Gastroesophageal sphincter (tissue), 4 donors: ENCODE measurements around the gene CAPN8. TPM values are rescaled to one million over a fixed set of nuclear protein-coding genes. Genes with fewer than 3 reads are reported as not detected.

Source experiments
- ATAC-seq: fragments of 150-250 bp; one replicate; pipeline ENCODE4 v1.9.1; 2016; ENCODE audit warnings: mild to moderate bottlenecking, moderate library complexity
- H3K27ac ChIP-seq, 4 donors: fragments of 200-600 bp; sonication (generic) in 3 of 4; 1 replicate in 3 of 4; 2 replicates in 1 of 4; pipeline ENCODE4 v1.5.1; 2016 to 2019
- H3K27me3 ChIP-seq: fragments of 200-600 bp; sonication (generic); one replicate; pipeline ENCODE4 v1.5.1; 2019
- H3K36me3 ChIP-seq, 2 donors: fragments of 200-600 bp; sonication (generic); one replicate each; pipeline ENCODE4 v1.5.1; 2019; ENCODE audit warnings: control low read depth in 1 of 2
- H3K4me1 ChIP-seq, 3 donors: fragments of 200-600 bp; sonication (generic); 1 replicate in 2 of 3; 2 replicates in 1 of 3; pipeline ENCODE4 v1.5.1; 2016 to 2019; ENCODE audit warnings: control low read depth in 2 of 3
- H3K4me3 ChIP-seq, 2 donors: fragments of 200-600 bp; sonication (generic); one replicate each; pipeline ENCODE4 v1.5.1; 2019; ENCODE audit warnings: mild to moderate bottlenecking in 1 of 2, moderate library complexity in 1 of 2
- H3K9me3 ChIP-seq, 3 donors: fragments of 200-600 bp; sonication (generic); one replicate each; pipeline ENCODE4 v1.5.1; 2017 to 2019; ENCODE audit warnings: control low read depth in 2 of 3
- CTCF ChIP-seq, 4 experiments: fragments of 200-600 bp in 2 of 4; fragments of 450-650 bp in 2 of 4; sonication (generic) in 1 of 4; IDR thresholded peaks; one replicate each; pipeline ENCODE4 v1.5.1; 2017 to 2019; ENCODE audit warnings: antibody characterized with exemption in 4 of 4, mild to moderate bottlenecking in 2 of 4, moderate library complexity in 2 of 4
- EP300 ChIP-seq: sonication (generic); formaldehyde crosslinking; IDR thresholded peaks from one replicate; pipeline ENCODE4 v1.6.1; 2017; ENCODE audit warnings: antibody characterized with exemption, mild to moderate bottlenecking
- POLR2A ChIP-seq, 2 donors: fragments of 450-650 bp; IDR thresholded peaks; one replicate each; pipeline ENCODE4 v1.6.1; 2017; ENCODE audit warnings: antibody characterized with exemption in 2 of 2, mild to moderate bottlenecking in 2 of 2, moderate library complexity in 1 of 2
- POLR2AphosphoS5 ChIP-seq: sonication (generic); formaldehyde crosslinking; IDR thresholded peaks from one replicate; pipeline ENCODE4 v1.6.1; 2017; ENCODE audit warnings: antibody characterized with exemption
- WGBS, 2 donors: methylation state at CpG; one replicate each; pipeline ENCODE4 v1.1.5; 2018; ENCODE audit warnings: low coverage in 1 of 2; 5-methylcytosine and 5-hydroxymethylcytosine counted together
- total RNA-seq, 4 donors: library from RNA; depleted of rRNA; stranded (reverse); fragments of >200 nt; gene quantifications; one replicate each; pipeline ENCODE4 v1.1.0, GENCODE V29; 2016

Gene CAPN8
- total RNA-seq, 4 donors from 2014 or later = 0.45 TPM; not detected in 3

DNA sequence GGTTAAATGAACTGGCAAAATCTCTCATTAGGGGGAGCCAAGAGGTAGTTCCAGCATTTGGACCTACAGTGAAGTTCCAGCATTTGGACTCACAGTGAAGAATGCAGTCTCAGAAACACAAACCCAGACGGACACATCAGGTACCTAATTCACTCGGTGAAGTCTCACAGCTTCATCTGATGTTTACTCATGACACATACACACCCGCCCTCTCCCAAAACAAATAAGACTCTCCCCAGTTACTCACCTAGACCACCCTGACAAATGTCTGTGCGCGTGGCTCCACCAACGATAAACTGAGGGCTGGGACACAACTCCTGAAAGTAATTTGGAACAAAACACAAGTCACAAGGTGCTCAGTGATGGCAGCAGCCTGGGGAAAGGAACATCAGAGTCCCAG is 11.4 kb downstream of the CAPN8 start:
- H3K4me1 ChIP-seq = no peaks in the 10 kb centered on the region
- H3K27me3 ChIP-seq = no peaks in the 10 kb centered on the region
- H3K27ac ChIP-seq = no peak overlapping the region
- TF ChIP-seq POLR2AphosphoS5 (no peak), POLR2A (IDR thresholded peaks at IDR 0.05) (no peak), EP300 (no peak), CTCF (IDR thresholded peaks at IDR 0.05) (no peak)
- ATAC-seq = no peak
- H3K36me3 ChIP-seq = no peaks in the 10 kb centered on the region
- H3K9me3 ChIP-seq = no peaks in the 10 kb centered on the region
- no peak overlapping the region for H3K4me3 ChIP-seq
- 14 to 75% methylated on average over 2 to 5 of the region's 6 CpGs for WGBS, 2 donors

- H3K9me3 ChIP-seq = no peaks in the 10 kb centered on the region
- H3K4me3 ChIP-seq = no peak overlapping the region
- ATAC-seq = no peak
- H3K27ac ChIP-seq = no peak overlapping the region
- H3K4me1 ChIP-seq = no peaks in the 10 kb centered on the region
- WGBS, 2 donors = 92 to 95% methylated on average over 2 to 4 of the region's 4 CpGs
- no peaks in the 10 kb centered on the region for H3K27me3 ChIP-seq
- TF ChIP-seq CTCF (IDR thresholded peaks at IDR 0.05) (no peak), POLR2A (IDR thresholded peaks at IDR 0.05) (no peak), EP300 (no peak), POLR2AphosphoS5 (no peak)
- no peaks in the 10 kb centered on the region for H3K36me3 ChIP-seq
Observed at GRCh38 chr1:223653431-223653830, 12.1 kb downstream of the CAPN8 start.

- no peak for ATAC-seq
- Histone ChIP-seq H3K4me3 (no peak overlapping the region), H3K27me3 (no peaks in the 10 kb centered on the region), H3K9me3 (no peaks in the 10 kb centered on the region), H3K4me1 (no peaks in the 10 kb centered on the region), H3K27ac (no peak overlapping the region), H3K36me3 (no peaks in the 10 kb centered on the region)
- TF ChIP-seq EP300 (no peak), POLR2A (IDR thresholded peaks at IDR 0.05) (no peak), CTCF (IDR thresholded peaks at IDR 0.05) (no peak), POLR2AphosphoS5 (no peak)
- WGBS, 2 donors = 91% methylated on average over 14 of the region's 14 CpGs; no CpG with 5 or more reads in 1 of the 2 donors
Observed at GRCh38 chr1:223653015-223653414, 12.5 kb downstream of the CAPN8 start.

GRCh38 chr1:223652436-223652941 is 13.0 kb downstream of the CAPN8 start:
- no peak for ATAC-seq
- H3K9me3 ChIP-seq = no peaks in the 10 kb centered on the region
- H3K27ac ChIP-seq = no peak overlapping the region
- no peaks in the 10 kb centered on the region for H3K36me3 ChIP-seq
- no peak for TF ChIP-seq CTCF (IDR thresholded peaks at IDR 0.05)
- TF ChIP-seq POLR2AphosphoS5 = no peak
- no peak for TF ChIP-seq POLR2A (IDR thresholded peaks at IDR 0.05)
- no peak for TF ChIP-seq EP300
- 66 to 92% methylated on average over 2 to 11 of the region's 12 CpGs for WGBS, 2 donors
- no peaks in the 10 kb centered on the region for H3K27me3 ChIP-seq
- H3K4me3 ChIP-seq = no peak overlapping the region
- H3K4me1 ChIP-seq = no peaks in the 10 kb centered on the region

DNA sequence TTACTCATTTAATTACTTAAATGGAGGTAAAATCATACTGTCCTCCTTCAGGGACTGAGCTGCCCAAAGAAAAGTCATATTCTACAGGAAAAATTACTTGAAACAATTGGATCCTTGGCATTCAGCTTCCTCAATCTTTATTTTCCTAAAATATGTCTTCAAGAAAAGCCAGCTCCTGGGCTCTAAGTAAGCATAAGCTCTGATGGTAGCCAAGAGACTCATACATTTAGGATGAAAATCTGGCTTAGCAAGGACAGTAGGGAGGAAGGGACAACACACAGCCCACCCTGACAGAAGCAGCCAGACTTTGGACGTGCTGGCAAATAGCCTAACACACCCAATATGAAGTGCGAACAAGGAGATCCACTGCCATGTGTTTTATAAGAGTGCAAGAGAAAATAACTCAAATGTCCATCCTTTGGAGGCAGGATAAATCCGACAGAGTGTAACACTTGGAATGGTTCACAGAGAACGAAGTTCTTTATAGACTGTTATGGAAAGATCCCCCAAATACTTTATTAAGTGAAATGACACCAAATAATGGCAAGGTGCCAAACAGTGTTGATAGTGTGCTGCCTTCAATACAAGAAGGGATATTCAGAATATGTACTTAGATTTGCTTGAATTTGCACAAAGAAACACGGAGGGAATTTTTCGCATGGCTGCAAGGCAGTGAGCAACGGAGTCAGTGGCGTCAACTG is 14.1 kb downstream of the CAPN8 start:
- WGBS, 2 donors = 65 to 76% methylated on average over 5 to 8 of the region's 8 CpGs
- no peaks in the 10 kb centered on the region for H3K9me3 ChIP-seq
- no peak for ATAC-seq
- no peaks in the 10 kb centered on the region for H3K27me3 ChIP-seq
- H3K4me3 ChIP-seq = no peak overlapping the region
- no peaks in the 10 kb centered on the region for H3K4me1 ChIP-seq
- TF ChIP-seq POLR2AphosphoS5 = no peak
- TF ChIP-seq EP300 = no peak
- no peak for TF ChIP-seq CTCF (IDR thresholded peaks at IDR 0.05)
- TF ChIP-seq POLR2A (IDR thresholded peaks at IDR 0.05) = no peak
- H3K36me3 ChIP-seq = no peaks in the 10 kb centered on the region
- H3K27ac ChIP-seq = no peak overlapping the region
